Ramos (cell line): ENCODE data around the gene GIMAP2.
"Not testable (repeated sequence)": the region's sequence is repeated elsewhere in the genome, so short reads cannot be mapped to it uniquely, and the experiment has no call there.

ENCODE experiments used
- in situ Hi-C: fragments of 300-500 bp; cut with MboI; formaldehyde crosslinking; loops from one replicate; pipeline ENCODE4 v1.14.3; 2022; ENCODE audit warnings: low sequenced_read_pairs; ENCODE audit not compliant: unreplicated experiment

GIMAP2 gene

GRCh38 chr7:150676276-150676675 lies 9.2 kb upstream of the GIMAP2 start:
- in situ Hi-C loops: not testable (repeated sequence)

GRCh38 chr7:150676854-150677253 lies 8.7 kb upstream of the GIMAP2 start:
- in situ Hi-C loops: not testable (repeated sequence)

- in situ Hi-C loops: not testable (repeated sequence)
Measured at GRCh38 chr7:150678601-150679000, 6.9 kb upstream of the GIMAP2 start.

- in situ Hi-C loops: not testable (repeated sequence)
Measured at GRCh38 chr7:150680364-150680763, 5.1 kb upstream of the GIMAP2 start.

GRCh38 chr7:150686030-150686631 lies 625 bp downstream of the GIMAP2 start:
- in situ Hi-C loops: no loop called here

GRCh38 chr7:150688630-150689029 lies 3.1 kb downstream of the GIMAP2 start:
- in situ Hi-C loops: no loop called here

- in situ Hi-C loops: no loop called here
Measured at GRCh38 chr7:150695654-150696053, 10.1 kb downstream of the GIMAP2 start.

- in situ Hi-C loops: no loop called here
Measured at GRCh38 chr7:150703209-150703608, 17.7 kb downstream of the GIMAP2 start.

GRCh38 chr7:150715293-150715692 lies 29.8 kb downstream of the GIMAP2 start:
- in situ Hi-C loops: no loop called here

- in situ Hi-C loops: no loop called here
Measured at GRCh38 chr7:150715738-150716137, 30.2 kb downstream of the GIMAP2 start.

- in situ Hi-C loops: no loop called here
Measured at GRCh38 chr7:150716368-150716767, 30.9 kb downstream of the GIMAP2 start, which contains the start of gene GIMAP1. Gene GIMAP1, plus strand, starts transcription at chr7:150716613. Its CDS starts 2,435 bp downstream, at chr7:150719048.

GRCh38 chr7:150716939-150717338 lies 31.4 kb downstream of the GIMAP2 start:
- in situ Hi-C loops: no loop called here

GRCh38 chr7:150717814-150718420 lies 32.4 kb downstream of the GIMAP2 start:
- in situ Hi-C loops: no loop called here

GRCh38 chr7:150719436-150719835 lies 33.9 kb downstream of the GIMAP2 start:
- in situ Hi-C loops: no loop called here

GRCh38 chr7:150719960-150720891 lies 34.7 kb downstream of the GIMAP2 start:
- in situ Hi-C loops: no loop called here

GRCh38 chr7:150721970-150722373 lies 36.5 kb downstream of the GIMAP2 start:
- in situ Hi-C loops: no loop called here

GRCh38 chr7:150722431-150722931 lies 37.0 kb downstream of the GIMAP2 start:
- in situ Hi-C loops: no loop called here

- in situ Hi-C loops: no loop called here
Measured at GRCh38 chr7:150723467-150723866, 38.0 kb downstream of the GIMAP2 start.

GRCh38 chr7:150727381-150727780 lies 41.9 kb downstream of the GIMAP2 start:
- in situ Hi-C loops: no loop called here

- in situ Hi-C loops: no loop called here
Measured at GRCh38 chr7:150728011-150728410, 42.5 kb downstream of the GIMAP2 start.

GRCh38 chr7:150728609-150729008 lies 43.1 kb downstream of the GIMAP2 start:
- in situ Hi-C loops: no loop called here
